Keratinocyte (primary cell): ENCODE results near the gene KRTAP5-4. TPM values are rescaled to one million over a fixed set of nuclear protein-coding genes. Genes with fewer than 3 reads are reported as not detected.

ENCODE experiments used
- DNase-seq: peaks from one replicate; pipeline ENCODE4 v3.0.0-alpha.2; 2011; ENCODE audit warnings: low read depth, missing footprints, low spot score
- FAIRE-seq: peaks from 2 replicates; lab custom pipeline; 2011; peaks lifted over from hg19 to GRCh38; lab: Jason Lieb, UNC
- H2AFZ ChIP-seq: 2 replicates; pipeline ENCODE4 v1.6.0; 2012; ENCODE audit warnings: low read length, control low read depth, inconsistent platforms; ENCODE audit not compliant: control insufficient read depth
- H3K27ac ChIP-seq: 2 replicates; pipeline ENCODE4 v1.5.1; 2011; ENCODE audit warnings: low read length; ENCODE audit not compliant: control insufficient read depth, insufficient read depth
- H3K27me3 ChIP-seq: 3 replicates; pipeline ENCODE4 v1.6.0; 2011; ENCODE audit warnings: low read length; ENCODE audit not compliant: control insufficient read depth, insufficient read depth; ENCODE audit errors: extremely low read depth
- H3K36me3 ChIP-seq, 2 experiments: 2 replicates in 1 of 2; 3 replicates in 1 of 2; pipeline ENCODE4 v1.5.1; 2011; ENCODE audit warnings: low read length in 2 of 2, mild to moderate bottlenecking in 1 of 2; ENCODE audit not compliant: control insufficient read depth in 2 of 2, insufficient read depth in 2 of 2; ENCODE audit errors: extremely low read depth in 1 of 2
- H3K4me1 ChIP-seq: 3 replicates; pipeline ENCODE4 v1.5.1; 2011; ENCODE audit warnings: low read length; ENCODE audit not compliant: control insufficient read depth, insufficient read depth; ENCODE audit errors: extremely low read depth
- H3K4me2 ChIP-seq: 3 replicates; pipeline ENCODE4 v1.6.0; 2011; ENCODE audit warnings: low read depth, low read length; ENCODE audit not compliant: control insufficient read depth, insufficient read depth; ENCODE audit errors: extremely low read depth
- H3K4me3 ChIP-seq, 3 experiments: fragments of 200-600 bp in 1 of 3; sonication (generic) in 1 of 3; 2 replicates in 2 of 3; 3 replicates in 1 of 3; pipeline ENCODE4 v1.5.1; 2011 to 2016; ENCODE audit warnings: low read length in 3 of 3, mild to moderate bottlenecking in 3 of 3, control low read depth in 2 of 3, inconsistent platforms in 1 of 3, low read depth in 1 of 3, mixed read lengths in 1 of 3, mixed run types in 1 of 3, moderate library complexity in 1 of 3; ENCODE audit not compliant: control insufficient read depth in 2 of 3, insufficient read depth in 2 of 3; ENCODE audit errors: extremely low read depth in 1 of 3
- H3K79me2 ChIP-seq: 2 replicates; pipeline ENCODE4 v1.6.0; 2012; ENCODE audit warnings: low read length; ENCODE audit not compliant: control insufficient read depth, insufficient read depth
- H3K9ac ChIP-seq: 3 replicates; pipeline ENCODE4 v1.6.0; 2011; ENCODE audit warnings: low read length; ENCODE audit not compliant: control insufficient read depth, insufficient read depth; ENCODE audit errors: extremely low read depth
- H3K9me1 ChIP-seq: 3 replicates; pipeline ENCODE4 v1.6.0; 2011; ENCODE audit warnings: low read length; ENCODE audit not compliant: control insufficient read depth, insufficient read depth; ENCODE audit errors: extremely low read depth
- H3K9me3 ChIP-seq: 2 replicates; pipeline ENCODE4 v1.5.1; 2012; ENCODE audit warnings: low read depth, low read length; ENCODE audit not compliant: control insufficient read depth
- H4K20me1 ChIP-seq: 3 replicates; pipeline ENCODE4 v1.6.0; 2011; ENCODE audit warnings: low read length; ENCODE audit not compliant: control insufficient read depth, insufficient read depth; ENCODE audit errors: extremely low read depth
- CTCF ChIP-seq, 3 experiments: IDR thresholded peaks in 1 of 3; conservative IDR thresholded peaks in 1 of 3; optimal IDR thresholded peaks in 1 of 3; 2 replicates in 2 of 3; 3 replicates in 1 of 3; pipeline versions ENCODE3 to v1.5.1; 2011; ENCODE audit warnings: low read length in 3 of 3, mild to moderate bottlenecking in 3 of 3, moderate library complexity in 2 of 3, control low read depth in 1 of 3, inconsistent platforms in 1 of 3; ENCODE audit not compliant: insufficient read depth in 2 of 3; ENCODE audit errors: extremely low read depth in 1 of 3
- EZH2 ChIP-seq: IDR thresholded peaks from one replicate; pipeline ENCODE4 v1.6.1; 2012; ENCODE audit warnings: inconsistent platforms, mild to moderate bottlenecking, low read length, moderate library complexity
- dilution Hi-C: fragments of 300-500 bp; cut with MboI; formaldehyde crosslinking; loops from one replicate; pipeline ENCODE4 v1.7.0; 2020; ENCODE audit warnings: low sequenced_read_pairs; ENCODE audit not compliant: extremely low pct_ligation_motif_present
- polyA plus RNA-seq, 5 experiments: library from polyadenylated mRNA; depleted of rRNA in 3 of 5; stranded (reverse) in 3 of 5; stranded (forward) in 1 of 5; unstranded in 1 of 5; fragments of >200 nt; gene quantifications; 1 replicate in 1 of 5; 2 replicates in 3 of 5; 3 replicates in 1 of 5; pipeline versions ENCODE4 v1.2.1 to v1.2.3, GENCODE V29; 2011 to 2012; ENCODE audit warnings: missing spikeins in 2 of 5, low read depth in 1 of 5, low replicate concordance in 1 of 5

Gene KRTAP5-4
- polyA plus RNA-seq, 1 donor (not counting 4 experiments of a cell fraction or from before 2014, with no cell fraction given): not detected

GRCh38 chr11:1632053-1632714 lies 10.2 kb upstream of the KRTAP5-4 start:
- DNase-seq (no peak), FAIRE-seq (no peak)
- Histone ChIP-seq H3K79me2 (no peaks in the 10 kb centered on the region), H3K4me3 (no peak overlapping the region), H3K9ac (no peak overlapping the region), H3K4me1 (no peaks in the 10 kb centered on the region), H3K4me2 (no peak overlapping the region), H3K36me3 (no peaks in the 10 kb centered on the region), H3K9me3 (no peaks in the 10 kb centered on the region), H4K20me1 (no peaks in the 10 kb centered on the region), H3K27ac (no peak overlapping the region), H3K9me1 (no peaks in the 10 kb centered on the region), H3K27me3 (peaks cover 15% of the 10 kb centered on the region), H2AFZ (no peak overlapping the region)
- TF ChIP-seq EZH2 (no peak), CTCF (optimal IDR thresholded peaks at IDR 0.05 in 1 of 3, IDR thresholded peaks at IDR 0.05 in 1 of 3, conservative IDR thresholded peaks at IDR 0.05 in 1 of 3; ENCODE audit: extremely low read depth in 1 of 3, insufficient read depth in 2 of 3, low read length in 3 of 3) (no peak)
- dilution Hi-C loops: loop anchor here (10.0 kb wide), 1 partner anchor 97 kb away; no protein-coding TSS in a partner anchor

- no peaks in the 10 kb centered on the region for H3K9me3 ChIP-seq
- H3K4me3 ChIP-seq: no peak overlapping the region
- no peaks in the 10 kb centered on the region for H3K9me1 ChIP-seq
- no peaks in the 10 kb centered on the region for H3K79me2 ChIP-seq
- no peaks in the 10 kb centered on the region for H3K36me3 ChIP-seq
- no peaks in the 10 kb centered on the region for H4K20me1 ChIP-seq
- H3K27ac ChIP-seq: no peak overlapping the region
- DNase-seq (no peak), FAIRE-seq (no peak)
- H2AFZ ChIP-seq: no peak overlapping the region
- H3K4me1 ChIP-seq: no peaks in the 10 kb centered on the region
- H3K27me3 ChIP-seq: peaks cover 18% of the 10 kb centered on the region
- TF ChIP-seq EZH2: no peak
- no peak for TF ChIP-seq CTCF (optimal IDR thresholded peaks at IDR 0.05 in 1 of 3, IDR thresholded peaks at IDR 0.05 in 1 of 3, conservative IDR thresholded peaks at IDR 0.05 in 1 of 3; ENCODE audit: extremely low read depth in 1 of 3, insufficient read depth in 2 of 3, low read length in 3 of 3)
- dilution Hi-C loops: loop anchor here (10.0 kb wide), 1 partner anchor 96 kb away; no protein-coding TSS in a partner anchor
- H3K9ac ChIP-seq: no peak overlapping the region
- H3K4me2 ChIP-seq: no peak overlapping the region
These were observed 9.2 kb upstream of the KRTAP5-4 start for GRCh38 chr11:1631066-1631568.
